ENCODE measurements around the gene MEGF6. TPM values are rescaled to one million over a fixed set of nuclear protein-coding genes. Genes with fewer than 3 reads are reported as not detected.
A peak's percentile ranks its signal among the peaks of the same experiment; 100 is the strongest.

MEGF6 gene
- total RNA-seq, 4 donors from 2014 or later: 0.88 to 69.0 (median 36.9) TPM

DNA sequence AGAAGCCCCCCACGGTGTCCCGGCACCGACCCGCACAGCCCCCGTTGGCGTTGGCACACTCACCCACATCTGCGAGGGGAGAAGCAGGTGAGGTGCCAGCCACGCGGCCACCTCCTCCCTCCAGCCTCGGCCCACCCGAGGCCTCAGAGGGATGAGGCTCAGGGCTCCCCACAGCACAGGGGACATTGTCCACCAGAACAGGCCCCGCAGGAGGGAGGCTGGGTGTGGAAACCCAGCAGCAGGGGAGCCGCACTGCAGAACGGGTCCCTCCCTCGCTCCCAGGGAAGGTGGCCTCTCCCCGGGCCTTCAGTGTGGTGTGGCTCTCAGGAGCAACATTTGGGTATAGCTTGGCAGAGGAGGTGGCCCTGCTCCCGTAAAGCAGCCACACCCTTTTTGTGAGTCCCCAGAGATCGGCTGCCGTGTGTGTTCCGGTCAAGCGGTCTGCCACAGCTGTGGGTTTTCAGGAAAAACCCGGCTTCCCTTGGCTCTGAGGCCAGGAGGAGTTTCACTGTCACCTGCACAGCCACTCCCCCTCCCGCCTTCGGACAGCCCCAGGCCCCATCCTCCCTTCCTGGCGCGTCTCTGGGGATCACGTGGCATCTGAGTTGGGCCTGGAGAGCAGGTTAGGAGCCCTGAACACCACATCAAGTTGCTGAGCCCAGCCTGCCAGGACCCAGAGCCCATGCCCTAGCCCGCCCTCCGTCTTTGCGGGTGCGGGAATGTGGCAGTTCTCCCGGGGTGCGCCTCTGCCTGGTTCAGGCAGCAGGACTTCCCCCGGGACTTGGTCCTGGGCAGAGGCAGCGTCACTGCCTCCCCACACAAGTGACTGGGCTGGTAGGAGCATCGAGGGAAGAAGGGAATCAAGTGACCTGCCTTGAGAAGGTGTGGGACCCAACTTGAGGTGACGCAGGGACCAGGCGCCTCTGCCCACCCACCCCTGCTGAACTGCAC lies 64.0 kb downstream of the MEGF6 start:
- no peak overlapping the region for H3K27ac ChIP-seq
- no peaks in the 10 kb centered on the region for H3K27me3 ChIP-seq
- H3K9me3 ChIP-seq: no peaks in the 10 kb centered on the region
- H3K4me1 ChIP-seq: peaks cover 0 to 6% of the 10 kb centered on the region in 2 donors
- intact Hi-C loops (cut with DNase I; ENCODE audit: low total_unique reads): no loop called here
- TF ChIP-seq, protein P1, sequence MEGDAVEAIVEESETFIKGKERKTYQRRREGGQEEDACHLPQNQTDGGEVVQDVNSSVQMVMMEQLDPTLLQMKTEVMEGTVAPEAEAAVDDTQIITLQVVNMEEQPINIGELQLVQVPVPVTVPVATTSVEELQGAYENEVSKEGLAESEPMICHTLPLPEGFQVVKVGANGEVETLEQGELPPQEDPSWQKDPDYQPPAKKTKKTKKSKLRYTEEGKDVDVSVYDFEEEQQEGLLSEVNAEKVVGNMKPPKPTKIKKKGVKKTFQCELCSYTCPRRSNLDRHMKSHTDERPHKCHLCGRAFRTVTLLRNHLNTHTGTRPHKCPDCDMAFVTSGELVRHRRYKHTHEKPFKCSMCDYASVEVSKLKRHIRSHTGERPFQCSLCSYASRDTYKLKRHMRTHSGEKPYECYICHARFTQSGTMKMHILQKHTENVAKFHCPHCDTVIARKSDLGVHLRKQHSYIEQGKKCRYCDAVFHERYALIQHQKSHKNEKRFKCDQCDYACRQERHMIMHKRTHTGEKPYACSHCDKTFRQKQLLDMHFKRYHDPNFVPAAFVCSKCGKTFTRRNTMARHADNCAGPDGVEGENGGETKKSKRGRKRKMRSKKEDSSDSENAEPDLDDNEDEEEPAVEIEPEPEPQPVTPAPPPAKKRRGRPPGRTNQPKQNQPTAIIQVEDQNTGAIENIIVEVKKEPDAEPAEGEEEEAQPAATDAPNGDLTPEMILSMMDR (IDR thresholded peaks at IDR 0.05): no peak
- no peak for TF ChIP-seq POLR2A (IDR thresholded peaks at IDR 0.05)
- H3K36me3 ChIP-seq: no peaks in the 10 kb centered on the region
- no peak for DNase-seq
- no peak overlapping the region for H3K4me3 ChIP-seq

DNA sequence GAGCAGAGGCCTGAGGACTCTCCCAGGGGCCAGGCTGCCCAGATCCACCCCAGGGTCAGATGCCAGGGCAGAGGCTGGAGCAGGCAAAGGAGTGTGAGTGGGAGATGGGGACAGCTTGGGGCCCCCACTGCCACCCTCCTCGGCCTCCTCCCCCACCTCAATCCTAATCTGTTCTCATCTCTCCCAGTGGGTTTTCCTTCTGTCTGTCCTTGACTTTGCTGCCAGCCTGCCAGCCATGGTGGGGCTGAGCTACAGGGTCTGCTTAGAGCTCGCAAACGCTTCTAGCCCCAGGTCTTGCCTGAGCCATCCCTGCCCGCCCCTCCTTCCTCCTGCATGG lies 65.3 kb downstream of the MEGF6 start:
- Histone ChIP-seq H3K27me3 (no peaks in the 10 kb centered on the region), H3K4me3 (no peak overlapping the region), H3K4me1 (peaks cover 0 to 6% of the 10 kb centered on the region in 2 donors), H3K9me3 (no peaks in the 10 kb centered on the region), H3K27ac (no peak overlapping the region), H3K36me3 (no peaks in the 10 kb centered on the region)
- TF ChIP-seq, protein P1 (IDR thresholded peaks at IDR 0.05): no peak
- no peak for TF ChIP-seq POLR2A (IDR thresholded peaks at IDR 0.05)
- intact Hi-C loops (cut with DNase I; ENCODE audit: low total_unique reads): no loop called here
- DNase-seq: no peak

DNA sequence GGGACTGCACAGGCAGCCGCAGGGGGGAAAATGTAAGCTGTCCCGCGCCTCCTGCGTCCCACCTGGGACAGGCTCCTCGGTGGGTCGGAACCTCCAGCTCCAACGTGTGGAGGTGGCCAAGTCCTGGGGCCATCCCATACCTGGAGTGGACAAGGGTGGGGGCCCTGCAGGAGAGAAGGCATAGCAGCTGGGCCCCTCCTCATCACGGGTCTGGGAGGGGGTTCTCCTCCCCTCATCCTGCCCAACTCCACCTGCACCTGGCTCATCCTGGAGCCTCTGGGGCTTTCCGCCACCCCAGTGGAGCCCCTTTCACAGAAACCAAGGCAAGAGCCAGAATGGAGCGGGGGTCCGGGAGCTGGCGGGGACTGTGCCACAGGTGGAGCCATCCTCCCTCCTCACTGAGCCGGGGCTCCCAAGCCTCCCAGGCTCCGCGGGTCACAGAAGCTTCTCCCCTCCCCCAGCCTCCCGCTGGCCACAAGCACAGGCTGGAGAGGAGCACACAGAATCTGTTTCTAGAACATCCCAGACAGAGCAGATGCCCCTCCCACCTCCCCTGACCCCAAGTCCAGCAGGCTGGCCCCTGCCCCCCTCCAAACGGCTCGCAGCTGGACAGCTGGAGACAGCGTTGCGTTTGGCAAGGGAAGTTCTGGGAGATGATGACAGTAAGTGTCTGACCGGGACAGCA lies 65.8 kb downstream of the MEGF6 start:
- peaks cover 0 to 6% of the 10 kb centered on the region in 2 donors for H3K4me1 ChIP-seq
- no peaks in the 10 kb centered on the region for H3K36me3 ChIP-seq
- intact Hi-C loops (cut with DNase I; ENCODE audit: low total_unique reads): no loop called here
- TF ChIP-seq POLR2A (IDR thresholded peaks at IDR 0.05): no peak
- TF ChIP-seq, protein P1 (IDR thresholded peaks at IDR 0.05): no peak
- DNase-seq: peak in 1 of 2 donors; percentile 59
- H3K27ac ChIP-seq: no peak overlapping the region
- H3K9me3 ChIP-seq: no peaks in the 10 kb centered on the region
- H3K4me3 ChIP-seq: no peak overlapping the region
- no peaks in the 10 kb centered on the region for H3K27me3 ChIP-seq

DNA sequence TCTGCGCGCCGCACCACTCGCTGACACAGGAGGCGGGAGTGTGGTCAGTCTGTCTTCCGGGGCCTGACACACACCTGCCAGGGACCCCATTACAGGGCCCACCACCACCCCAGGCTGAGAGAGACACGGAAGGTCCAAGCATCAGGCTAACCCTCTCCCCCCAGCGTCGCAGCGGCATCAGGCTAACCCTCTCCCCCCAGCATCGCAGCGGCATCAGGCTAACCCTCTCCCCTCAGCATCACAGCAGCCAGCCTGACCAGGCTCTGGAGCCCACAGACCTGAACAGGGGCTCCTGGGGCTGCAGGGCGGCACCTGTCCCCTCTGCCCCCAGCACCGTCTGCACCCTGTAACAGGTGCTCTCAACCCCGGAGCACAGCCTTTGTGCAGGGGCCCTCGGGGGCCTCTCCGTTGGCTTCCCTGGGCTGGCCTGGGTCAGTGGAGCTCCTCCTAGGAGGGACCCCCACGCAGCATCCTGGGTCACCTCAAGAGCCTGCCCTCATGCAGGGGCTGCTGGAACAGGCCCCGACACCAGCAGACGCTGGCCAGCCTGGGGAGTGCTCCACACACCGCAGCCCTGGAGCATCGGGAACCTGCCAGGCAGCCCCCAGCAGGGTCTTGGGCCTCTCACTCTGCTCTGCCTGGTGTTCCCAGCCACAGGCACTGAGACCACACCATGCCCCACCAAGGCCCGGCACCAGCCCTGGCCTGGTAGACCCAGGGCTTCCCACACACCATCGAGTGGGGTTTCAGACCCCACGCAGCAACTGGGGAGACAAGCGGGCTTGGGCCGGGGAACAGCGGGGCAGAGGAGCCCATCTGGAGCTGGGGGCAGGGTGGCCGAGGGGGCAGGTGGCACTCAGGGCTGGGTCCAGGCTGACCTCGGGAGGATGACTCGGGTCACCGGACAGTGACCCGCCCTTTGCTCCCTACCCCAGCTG lies 67.0 kb downstream of the MEGF6 start:
- Histone ChIP-seq H3K4me1 (peaks cover 0 to 6% of the 10 kb centered on the region in 2 donors), H3K9me3 (no peaks in the 10 kb centered on the region), H3K27me3 (no peaks in the 10 kb centered on the region), H3K4me3 (no peak overlapping the region), H3K36me3 (no peaks in the 10 kb centered on the region), H3K27ac (no peak overlapping the region)
- TF ChIP-seq, protein P1 (IDR thresholded peaks at IDR 0.05): no peak
- TF ChIP-seq POLR2A (IDR thresholded peaks at IDR 0.05): no peak
- intact Hi-C loops (cut with DNase I; ENCODE audit: low total_unique reads): no loop called here
- no peak for DNase-seq

Measured in uterus (tissue), 4 donors.